MG63 (cell line): ENCODE data around the gene TRIM37. TPM values are rescaled to one million over a fixed set of nuclear protein-coding genes. Genes with fewer than 3 reads are reported as not detected.

Experiments
- DNase-seq: peaks from one replicate; pipeline ENCODE4 v3.0.0-alpha.2; 2020
- H3K27me3 ChIP-seq: fragments of 250-450 bp; sonication (Bioruptor Pico); 2 replicates; pipeline ENCODE4 v1.5.1; 2020; ENCODE audit warnings: mild to moderate bottlenecking, moderate library complexity
- H3K36me3 ChIP-seq: fragments of 250-450 bp; sonication (Bioruptor Pico); 2 replicates; pipeline ENCODE4 v1.5.1; 2020; ENCODE audit warnings: mild to moderate bottlenecking, moderate library complexity
- H3K4me3 ChIP-seq: fragments of 250-450 bp; sonication (Bioruptor Pico); 2 replicates; pipeline ENCODE4 v1.5.1; 2020; ENCODE audit warnings: mild to moderate bottlenecking, moderate library complexity
- H3K9me3 ChIP-seq: fragments of 250-450 bp; sonication (Bioruptor Pico); 2 replicates; pipeline ENCODE4 v1.5.1; 2020; ENCODE audit warnings: mild to moderate bottlenecking, moderate library complexity
- total RNA-seq: library from RNA; depleted of rRNA; stranded (reverse); fragments of >200 nt; shearing (Covaris generic); gene quantifications from 2 replicates; pipeline ENCODE4 v1.2.3, GENCODE V29; 2014; ENCODE audit warnings: low replicate concordance

TRIM37 gene
- total RNA-seq, 1 experiment from 2014 or later = 10.6 TPM

DNA sequence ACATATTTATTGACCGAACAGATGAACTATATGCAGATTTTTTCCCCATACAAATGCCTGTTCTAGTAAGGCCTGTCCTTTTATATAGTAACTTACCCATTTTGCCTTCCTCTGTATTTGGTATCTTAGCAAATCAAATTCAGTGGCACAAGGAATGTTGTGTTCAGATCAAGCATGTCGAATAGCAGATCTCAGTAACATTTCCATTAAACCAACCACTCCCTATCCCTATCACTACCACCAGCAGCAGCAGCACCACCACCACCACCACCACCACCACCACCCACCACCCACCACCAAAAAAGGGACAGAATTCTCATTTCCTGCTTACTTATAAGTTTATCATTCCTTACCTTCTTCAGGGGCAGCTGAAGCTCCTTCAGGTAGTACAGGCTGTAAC, 94.7 kb downstream of the TRIM37 start:
- Histone ChIP-seq H3K27me3 (no peaks in the 10 kb centered on the region), H3K36me3 (peaks cover 35% of the 10 kb centered on the region), H3K4me3 (no peak overlapping the region), H3K9me3 (no peaks in the 10 kb centered on the region)
- no peak for DNase-seq

GRCh38 chr17:59010026-59010425, 96.7 kb downstream of the TRIM37 start:
- no peaks in the 10 kb centered on the region for H3K27me3 ChIP-seq
- peaks cover 25% of the 10 kb centered on the region for H3K36me3 ChIP-seq
- H3K9me3 ChIP-seq = no peaks in the 10 kb centered on the region
- no peak overlapping the region for H3K4me3 ChIP-seq
- DNase-seq = no peak

DNA sequence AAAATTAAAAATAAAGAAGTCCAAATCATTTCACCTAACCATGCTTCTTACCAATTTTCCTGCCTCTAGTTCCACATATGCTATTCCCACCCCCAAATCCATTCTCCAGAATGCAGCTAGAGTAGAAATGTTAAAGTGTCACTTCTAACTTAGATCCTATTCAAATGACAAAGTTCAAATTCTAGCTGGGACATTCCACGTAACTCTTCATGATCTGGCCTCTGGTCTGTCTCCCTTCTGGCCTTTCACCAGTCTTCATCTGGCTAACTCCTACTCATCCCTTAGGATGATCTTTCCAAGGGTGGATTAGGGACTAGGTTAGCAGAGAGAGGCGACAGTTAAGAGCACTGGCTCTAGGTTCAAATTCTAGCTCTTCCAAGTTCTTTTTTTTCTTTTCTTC, 97.9 kb downstream of the TRIM37 start:
- no peak for DNase-seq
- H3K4me3 ChIP-seq = no peak overlapping the region
- H3K9me3 ChIP-seq = no peaks in the 10 kb centered on the region
- peaks cover 20% of the 10 kb centered on the region for H3K36me3 ChIP-seq
- H3K27me3 ChIP-seq = no peaks in the 10 kb centered on the region

DNA sequence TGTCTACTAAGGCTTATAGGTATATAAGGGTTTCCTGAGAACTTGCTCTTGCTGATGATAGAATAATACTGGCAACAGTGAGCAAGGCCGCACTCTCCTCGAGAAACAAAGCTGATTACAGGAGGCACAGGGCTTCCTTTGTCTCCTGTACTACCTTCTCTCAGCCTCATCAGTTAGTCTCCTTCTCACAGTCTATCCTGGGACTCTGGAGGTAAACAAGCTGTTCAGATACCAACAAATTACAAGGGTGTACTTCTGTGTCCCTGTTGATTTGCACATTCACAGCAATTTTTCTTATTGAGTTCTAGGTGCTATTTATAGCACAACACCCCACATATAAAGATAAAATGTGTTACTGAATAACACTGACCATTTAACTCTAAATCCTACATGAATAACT, 98.7 kb downstream of the TRIM37 start:
- peaks cover 20% of the 10 kb centered on the region for H3K36me3 ChIP-seq
- H3K27me3 ChIP-seq = no peaks in the 10 kb centered on the region
- DNase-seq = no peak
- H3K4me3 ChIP-seq = no peak overlapping the region
- no peaks in the 10 kb centered on the region for H3K9me3 ChIP-seq

- Histone ChIP-seq H3K27me3 (no peaks in the 10 kb centered on the region), H3K36me3 (peaks cover 16% of the 10 kb centered on the region), H3K9me3 (no peaks in the 10 kb centered on the region), H3K4me3 (no peak overlapping the region)
- DNase-seq = peak; percentile 21
Observed at GRCh38 chr17:59004338-59005111, 102.2 kb downstream of the TRIM37 start.

- H3K36me3 ChIP-seq = peaks cover 22% of the 10 kb centered on the region
- no peak for DNase-seq
- no peaks in the 10 kb centered on the region for H3K9me3 ChIP-seq
- no peak overlapping the region for H3K4me3 ChIP-seq
- H3K27me3 ChIP-seq = no peaks in the 10 kb centered on the region
Observed at GRCh38 chr17:59003860-59004259, 102.8 kb downstream of the TRIM37 start.

GRCh38 chr17:59002848-59003247, 103.8 kb downstream of the TRIM37 start:
- no peaks in the 10 kb centered on the region for H3K27me3 ChIP-seq
- H3K9me3 ChIP-seq = no peaks in the 10 kb centered on the region
- peaks cover 30% of the 10 kb centered on the region for H3K36me3 ChIP-seq
- DNase-seq = no peak
- H3K4me3 ChIP-seq = no peak overlapping the region

- DNase-seq = no peak
Observed at GRCh38 chr17:59002126-59002525, 104.6 kb downstream of the TRIM37 start.

DNA sequence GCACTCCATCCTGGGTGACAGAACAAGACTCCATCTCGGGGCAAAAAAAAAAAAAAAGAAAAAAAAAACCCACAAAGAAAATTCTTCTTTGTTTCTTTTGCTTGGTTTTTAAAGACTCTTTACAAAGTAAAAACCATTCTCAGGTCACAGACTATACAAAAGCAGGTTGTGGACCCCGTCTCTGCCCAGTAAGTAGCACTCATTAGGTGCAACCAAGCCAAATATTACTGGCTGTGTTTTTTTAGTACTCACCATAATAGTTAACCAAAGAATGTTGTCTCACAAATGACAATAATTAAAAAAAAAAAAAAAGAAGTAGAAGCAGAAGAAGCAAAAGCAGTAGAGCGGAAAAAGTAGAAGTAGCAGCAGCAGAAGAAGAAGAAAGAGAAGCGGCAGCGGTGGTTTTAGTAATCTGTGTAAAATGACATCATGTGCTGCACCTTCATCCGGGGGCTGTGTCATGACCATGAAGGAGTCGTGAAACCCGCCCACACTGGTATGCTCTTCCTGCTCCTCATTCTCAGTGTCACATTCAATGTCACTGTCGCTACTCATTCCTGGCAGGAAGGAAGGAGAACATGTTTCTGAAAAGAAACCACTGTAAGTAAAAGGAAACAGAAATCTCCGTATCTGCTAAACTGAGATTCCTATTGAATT, 105.4 kb downstream of the TRIM37 start:
- H3K27me3 ChIP-seq = no peaks in the 10 kb centered on the region
- H3K9me3 ChIP-seq = no peaks in the 10 kb centered on the region
- H3K36me3 ChIP-seq = peaks cover 41% of the 10 kb centered on the region
- H3K4me3 ChIP-seq = no peak overlapping the region
- no peak for DNase-seq

More at GRCh38 chr17:59002126-59002525, 104.6 kb downstream of the TRIM37 start:
- Histone ChIP-seq H3K27me3 (no peaks in the 10 kb centered on the region), H3K36me3 (peaks cover 37% of the 10 kb centered on the region), H3K4me3 (no peak overlapping the region), H3K9me3 (no peaks in the 10 kb centered on the region)

DNA sequence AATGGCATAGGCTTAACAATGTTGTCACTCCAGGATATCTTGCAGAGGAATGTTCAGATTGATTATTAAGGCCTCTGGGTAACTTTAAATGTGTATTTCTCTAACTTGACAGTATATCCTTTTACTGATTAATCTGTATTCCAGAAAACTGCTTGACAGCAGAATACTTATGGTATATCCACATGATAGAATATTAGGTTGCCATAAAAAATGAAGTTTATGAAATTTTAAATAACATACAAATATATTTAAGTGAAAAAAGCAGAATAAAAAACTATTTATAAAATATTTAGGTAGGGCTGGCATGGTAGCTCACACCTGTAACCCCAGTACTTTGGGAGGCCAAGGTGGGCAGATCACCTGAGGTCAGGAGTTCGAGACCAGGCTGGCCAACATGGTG, 106.7 kb downstream of the TRIM37 start:
- H3K36me3 ChIP-seq = peaks cover 50% of the 10 kb centered on the region
- H3K4me3 ChIP-seq = no peak overlapping the region
- no peak for DNase-seq
- no peaks in the 10 kb centered on the region for H3K27me3 ChIP-seq
- no peaks in the 10 kb centered on the region for H3K9me3 ChIP-seq

- H3K36me3 ChIP-seq = peaks cover 53% of the 10 kb centered on the region
- H3K4me3 ChIP-seq = no peak overlapping the region
- H3K9me3 ChIP-seq = no peaks in the 10 kb centered on the region
- no peaks in the 10 kb centered on the region for H3K27me3 ChIP-seq
- no peak for DNase-seq
Observed at GRCh38 chr17:58999500-58999899, 107.2 kb downstream of the TRIM37 start.

- no peaks in the 10 kb centered on the region for H3K27me3 ChIP-seq
- no peak for DNase-seq
- H3K36me3 ChIP-seq = peaks cover 60% of the 10 kb centered on the region
- no peak overlapping the region for H3K4me3 ChIP-seq
- H3K9me3 ChIP-seq = no peaks in the 10 kb centered on the region; the same call in 1 of the 2 replicates
Observed at GRCh38 chr17:58998871-58999270, 107.8 kb downstream of the TRIM37 start.

GRCh38 chr17:58997756-58998553, 108.7 kb downstream of the TRIM37 start:
- H3K36me3 ChIP-seq = peaks cover 67% of the 10 kb centered on the region
- H3K4me3 ChIP-seq = no peak overlapping the region
- H3K27me3 ChIP-seq = no peaks in the 10 kb centered on the region
- peaks cover 3% of the 10 kb centered on the region for H3K9me3 ChIP-seq
- no peak for DNase-seq

DNA sequence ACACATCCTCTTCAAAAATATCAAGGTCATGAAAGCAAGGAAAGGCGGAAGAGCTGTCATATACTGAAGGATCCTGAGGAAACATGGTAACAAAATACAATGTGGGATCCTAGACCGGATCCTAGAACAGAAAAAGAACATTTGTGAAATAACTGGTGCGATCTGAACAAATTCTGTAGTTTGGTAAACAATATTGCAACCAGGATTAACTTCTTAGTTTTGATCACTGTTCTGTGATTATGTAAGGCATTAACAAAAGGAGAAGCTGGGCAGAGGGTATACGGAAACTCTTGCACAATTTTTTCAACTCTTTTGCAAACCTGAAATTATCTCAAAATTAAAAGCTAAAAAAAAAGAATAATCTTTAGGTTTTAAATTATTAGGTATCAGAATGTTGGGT, 109.7 kb downstream of the TRIM37 start:
- Histone ChIP-seq H3K36me3 (peaks cover 71% of the 10 kb centered on the region), H3K27me3 (no peaks in the 10 kb centered on the region), H3K4me3 (no peak overlapping the region), H3K9me3 (peaks cover 6% of the 10 kb centered on the region)
- DNase-seq = no peak

DNA sequence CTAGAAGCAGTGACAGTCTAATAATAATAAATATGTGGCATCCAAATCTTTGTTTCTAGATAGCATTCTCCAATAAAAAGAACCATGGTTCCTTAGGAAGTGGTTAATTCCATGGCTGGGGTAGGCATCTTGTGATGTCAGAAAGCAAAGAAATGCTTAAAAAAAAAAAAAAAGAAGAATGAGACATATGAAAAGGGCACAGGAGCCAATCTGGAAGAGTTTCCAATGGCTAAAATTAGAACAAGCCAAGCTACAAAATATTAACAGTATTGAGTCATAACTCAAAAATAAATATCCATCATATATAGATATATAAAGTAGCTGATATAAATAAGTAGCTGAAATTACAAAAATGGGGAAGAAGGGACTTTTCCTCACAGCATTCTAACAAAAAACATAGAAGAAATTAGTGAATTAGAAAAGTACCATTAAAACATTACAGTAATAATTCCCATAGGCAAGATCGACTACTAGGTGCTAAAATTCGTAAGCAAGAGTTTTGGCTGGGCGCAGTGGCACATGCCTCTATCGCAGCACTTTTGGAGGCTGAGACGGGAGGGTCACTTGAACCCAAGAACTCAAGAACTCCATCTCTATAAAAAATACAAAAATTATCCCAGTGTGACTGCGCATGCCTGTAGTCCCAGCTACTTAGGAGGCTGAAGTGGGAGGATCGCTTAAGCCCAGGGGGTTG, 111.3 kb downstream of the TRIM37 start:
- H3K36me3 ChIP-seq = peaks cover 70% of the 10 kb centered on the region
- DNase-seq = no peak
- H3K4me3 ChIP-seq = no peak overlapping the region
- no peaks in the 10 kb centered on the region for H3K27me3 ChIP-seq
- H3K9me3 ChIP-seq = peaks cover 6% of the 10 kb centered on the region

DNA sequence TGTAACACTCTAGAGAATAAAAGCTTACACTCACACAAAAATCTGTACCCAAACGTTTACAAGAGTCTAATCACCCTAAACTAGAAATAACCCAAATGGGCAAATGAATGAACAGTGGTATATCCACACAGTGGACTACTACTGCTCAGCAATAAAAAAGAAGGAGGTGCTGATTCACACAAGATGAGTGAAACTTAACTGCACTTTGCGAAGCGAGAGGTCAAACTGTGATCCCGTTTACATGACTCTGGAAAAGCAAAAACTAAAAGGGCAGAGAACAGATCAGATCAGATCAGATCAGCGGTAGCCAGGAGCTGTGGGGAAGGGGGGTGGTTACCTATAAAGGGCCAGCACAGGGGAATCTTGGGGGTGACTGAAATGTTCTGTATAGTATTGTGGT, 113.4 kb downstream of the TRIM37 start:
- Histone ChIP-seq H3K27me3 (no peaks in the 10 kb centered on the region), H3K36me3 (peaks cover 56% of the 10 kb centered on the region), H3K4me3 (no peak overlapping the region), H3K9me3 (peaks cover 9% of the 10 kb centered on the region)
- no peak for DNase-seq
